ENCODE measurements around the gene SLC35B2.

The SLC35B2 gene

DNA sequence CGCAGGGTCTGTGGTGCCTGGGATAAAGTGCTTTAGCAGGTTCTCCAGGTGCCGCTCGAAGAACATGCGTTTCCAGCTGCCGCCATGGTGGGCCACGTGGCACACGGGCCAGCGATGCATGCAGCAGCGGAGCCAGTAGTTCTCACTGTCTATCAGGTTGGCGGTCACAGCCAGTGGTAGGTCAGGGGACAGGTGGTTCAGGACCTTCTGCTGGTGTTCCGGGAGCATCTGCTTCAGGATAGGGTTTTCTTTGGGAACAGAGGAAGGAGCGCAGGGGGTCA is 28.9 kb upstream of the SLC35B2 start:
- no peak for DNase-seq (ENCODE audit: low read depth in 1 of 2, low spot score in 1 of 2)

DNA sequence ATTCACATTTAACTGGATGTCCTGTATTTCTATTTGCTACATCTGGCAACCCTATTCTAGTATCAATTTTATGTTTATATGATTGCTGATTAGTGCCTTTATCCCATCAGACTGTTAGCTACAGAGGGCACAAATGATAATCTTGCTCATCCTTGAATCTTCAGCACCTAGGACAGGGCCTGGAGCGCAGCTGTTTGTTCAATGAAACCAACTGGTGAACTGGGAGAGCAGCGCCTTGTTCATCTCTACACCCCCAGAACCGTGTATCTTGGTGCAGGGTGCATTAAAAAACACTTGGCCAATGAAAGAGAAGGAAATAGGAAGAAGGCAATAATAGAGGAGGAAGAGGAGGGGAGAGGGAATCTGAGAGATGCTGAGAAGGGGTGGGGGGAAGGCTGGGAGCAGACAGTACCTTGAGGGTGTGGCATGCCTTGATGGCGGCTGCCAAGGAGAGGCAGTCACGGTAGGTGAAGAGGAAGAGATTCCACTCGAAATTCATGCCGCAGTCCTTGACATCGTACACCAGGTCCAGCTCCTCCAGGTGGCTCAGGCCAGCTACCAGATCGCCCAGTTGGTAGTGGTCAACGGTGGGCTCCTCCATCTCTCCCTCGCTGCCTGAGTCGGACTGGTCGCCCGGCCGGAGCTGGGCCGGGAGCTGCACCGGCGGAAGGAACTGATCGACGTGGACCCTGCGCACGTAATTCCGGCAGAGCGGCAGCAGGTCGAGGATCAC is 28.4 kb upstream of the SLC35B2 start:
- no peak for DNase-seq (ENCODE audit: low read depth in 1 of 2, low spot score in 1 of 2)

DNA sequence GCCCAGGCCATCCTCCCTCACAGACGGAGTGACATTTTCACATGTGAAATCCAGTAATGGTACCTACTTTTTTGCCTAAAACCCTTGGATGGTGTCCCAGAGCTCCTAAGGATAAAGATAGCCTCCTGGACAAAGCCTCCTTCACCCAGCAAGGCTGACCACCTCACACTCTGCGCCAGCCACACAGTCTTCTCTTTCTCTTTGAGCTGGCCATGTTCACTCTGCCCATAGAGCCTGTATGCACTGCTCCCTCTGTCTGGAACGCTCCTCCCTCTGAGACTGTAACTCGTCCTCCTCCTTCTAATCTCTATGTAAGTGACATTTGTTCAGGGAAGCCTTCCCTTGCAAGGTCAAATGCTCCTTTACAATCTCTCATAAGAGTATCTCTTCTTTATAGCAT is 27.5 kb upstream of the SLC35B2 start:
- no peak for DNase-seq (ENCODE audit: low read depth in 1 of 2, low spot score in 1 of 2)

DNA sequence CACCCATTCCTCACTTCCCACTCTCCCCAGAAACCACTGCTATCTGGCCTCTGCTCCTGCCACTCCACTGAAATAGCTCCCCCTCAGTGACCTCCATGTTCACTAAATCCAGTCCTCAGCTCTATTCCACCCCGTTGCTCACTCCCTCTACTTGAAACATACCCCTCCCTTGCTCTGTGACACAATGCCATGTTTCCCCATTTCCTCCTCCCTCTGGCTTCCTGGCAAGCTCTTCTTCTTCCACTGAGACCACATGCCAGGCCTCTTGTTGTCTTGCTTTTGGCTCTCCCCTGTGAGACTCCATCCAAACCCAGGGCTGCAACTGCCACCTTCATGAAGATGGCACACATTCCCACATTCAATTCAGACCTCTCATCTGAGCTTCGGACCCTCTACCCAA is 26.8 kb upstream of the SLC35B2 start:
- DNase-seq (ENCODE audit: low read depth in 1 of 2, low spot score in 1 of 2): no peak

DNA sequence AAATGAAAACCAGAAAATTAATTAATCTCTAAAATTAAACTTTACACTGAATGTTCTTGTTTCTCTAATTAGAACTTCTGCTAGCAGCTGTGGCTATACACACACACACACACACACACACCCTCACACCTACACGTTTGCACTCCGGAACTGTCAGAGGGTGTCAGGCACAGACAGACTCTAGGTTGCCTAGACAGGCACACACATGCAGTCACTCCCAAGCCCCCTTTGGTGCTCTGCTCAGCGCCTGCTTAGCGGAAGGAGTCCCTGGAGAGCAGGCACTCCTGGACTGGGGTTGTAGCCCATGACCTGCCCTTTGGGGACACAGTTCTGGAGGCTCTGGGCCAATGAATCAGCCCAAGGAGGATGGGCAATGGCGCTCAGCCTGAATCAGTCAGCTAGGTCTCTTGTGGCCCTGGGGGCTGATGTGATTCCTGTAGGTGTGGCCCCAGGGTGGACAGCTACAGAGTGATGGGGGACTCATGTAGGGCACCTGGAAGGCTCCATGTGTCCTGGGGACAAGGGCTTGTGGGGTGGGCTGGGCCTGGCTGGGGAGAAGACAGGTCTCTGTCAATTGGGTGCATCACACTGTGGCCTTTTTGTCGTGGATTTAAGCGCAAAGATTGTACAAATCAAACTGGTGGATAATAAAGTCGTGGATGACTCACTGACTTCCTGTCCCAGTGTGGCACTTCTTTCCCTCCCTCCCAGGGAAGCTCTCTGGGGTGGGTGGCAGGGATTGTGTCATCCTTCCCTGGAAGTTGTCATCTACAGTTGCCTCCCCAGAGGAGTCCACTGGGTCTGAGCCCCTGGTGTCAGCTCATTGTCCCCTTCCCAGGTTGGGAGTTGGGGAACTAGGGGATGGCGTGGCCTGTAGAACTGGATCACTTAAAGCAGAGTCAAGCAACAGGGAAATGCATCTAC is 21.7 kb upstream of the SLC35B2 start:
- no peak for DNase-seq (ENCODE audit: low read depth in 1 of 2, low spot score in 1 of 2)

DNA sequence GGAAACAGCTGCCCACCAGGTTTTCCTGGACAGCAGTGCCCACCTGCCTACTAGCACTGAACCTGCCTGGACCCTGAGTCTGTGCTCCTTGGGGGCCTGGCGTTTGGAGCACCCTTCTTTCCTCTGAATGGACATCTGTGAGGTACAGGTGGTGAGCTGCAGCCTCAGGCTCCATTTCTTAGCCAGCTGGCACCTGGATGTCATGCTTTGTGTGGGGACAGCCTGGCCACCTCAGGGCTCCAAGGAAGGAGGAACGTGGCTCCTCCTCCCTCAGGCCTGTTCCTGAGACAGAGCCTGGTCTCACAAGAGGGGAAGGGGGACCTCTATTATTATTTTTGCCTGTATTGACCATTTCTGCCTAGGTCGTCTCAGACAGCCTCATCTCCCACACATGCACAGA is 21.0 kb upstream of the SLC35B2 start:
- DNase-seq (ENCODE audit: low read depth in 1 of 2, low spot score in 1 of 2): no peak

DNA sequence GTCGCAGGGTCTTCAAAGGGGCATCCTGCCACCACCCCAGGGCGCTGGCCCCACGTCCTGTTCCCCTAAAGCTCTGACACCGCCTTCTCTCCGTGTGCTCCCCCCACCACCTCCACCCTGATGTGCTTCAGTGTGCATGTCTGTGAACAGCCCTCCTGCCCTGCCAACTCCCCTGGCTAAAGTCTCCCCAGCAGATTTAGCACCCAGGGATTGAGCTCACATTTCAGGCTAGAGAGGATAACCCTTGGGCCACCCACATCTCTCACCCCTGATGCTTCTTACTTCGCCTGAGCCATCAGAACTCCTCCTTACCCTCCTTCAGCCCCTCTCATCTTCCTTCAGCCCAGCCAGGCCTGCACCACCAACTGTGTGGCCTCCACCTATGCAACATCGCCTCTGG is 20.4 kb upstream of the SLC35B2 start:
- DNase-seq (ENCODE audit: low read depth in 1 of 2, low spot score in 1 of 2): no peak

DNA sequence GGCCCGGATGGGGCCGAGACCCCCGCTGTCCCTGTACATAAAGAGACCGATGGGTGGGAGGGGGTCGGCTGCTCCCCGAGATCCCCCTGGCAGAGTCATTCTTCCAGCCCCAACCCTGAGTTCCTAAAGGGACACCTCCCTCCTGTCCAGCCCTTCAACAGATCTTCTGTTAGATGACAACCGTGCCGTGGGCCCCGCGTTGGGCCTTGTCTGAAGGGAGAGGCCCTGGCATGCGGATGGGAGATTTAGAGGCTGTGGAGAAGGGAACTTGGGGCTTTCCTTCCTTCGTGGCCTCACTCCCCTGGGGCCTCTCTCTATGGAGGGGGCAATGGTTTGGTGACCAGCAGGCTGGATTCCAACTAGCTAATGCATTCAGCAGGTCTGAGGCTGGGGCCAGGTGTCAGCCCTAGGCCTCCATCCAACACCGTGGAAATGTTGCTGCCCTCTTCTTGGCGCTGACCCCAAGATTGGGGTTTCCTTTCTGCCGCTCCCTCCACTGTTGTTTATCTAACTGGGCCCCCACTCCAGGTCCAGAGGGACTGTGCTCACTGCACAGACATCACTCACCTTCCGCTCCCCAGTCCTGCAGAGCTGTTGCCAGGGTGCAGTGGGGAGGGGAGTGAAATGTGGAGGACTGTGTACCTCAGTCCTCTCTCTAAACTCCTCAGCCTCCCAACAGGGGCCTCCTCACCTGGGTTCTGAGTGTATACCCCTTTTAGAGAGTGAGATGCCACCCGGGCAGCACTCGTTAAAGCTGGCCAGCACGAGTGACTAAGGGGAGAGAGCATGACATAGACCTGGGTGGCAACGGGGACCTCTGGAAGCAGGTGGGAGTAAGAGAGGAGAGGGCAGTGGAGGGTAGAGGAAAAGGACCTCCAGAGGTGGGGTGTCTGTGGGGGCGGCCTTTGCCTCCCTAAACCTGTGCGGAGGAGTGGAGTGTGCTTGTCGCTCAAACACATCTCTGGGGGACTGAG is 19.6 kb upstream of the SLC35B2 start:
- no peak for DNase-seq (ENCODE audit: low read depth in 1 of 2, low spot score in 1 of 2)

DNA sequence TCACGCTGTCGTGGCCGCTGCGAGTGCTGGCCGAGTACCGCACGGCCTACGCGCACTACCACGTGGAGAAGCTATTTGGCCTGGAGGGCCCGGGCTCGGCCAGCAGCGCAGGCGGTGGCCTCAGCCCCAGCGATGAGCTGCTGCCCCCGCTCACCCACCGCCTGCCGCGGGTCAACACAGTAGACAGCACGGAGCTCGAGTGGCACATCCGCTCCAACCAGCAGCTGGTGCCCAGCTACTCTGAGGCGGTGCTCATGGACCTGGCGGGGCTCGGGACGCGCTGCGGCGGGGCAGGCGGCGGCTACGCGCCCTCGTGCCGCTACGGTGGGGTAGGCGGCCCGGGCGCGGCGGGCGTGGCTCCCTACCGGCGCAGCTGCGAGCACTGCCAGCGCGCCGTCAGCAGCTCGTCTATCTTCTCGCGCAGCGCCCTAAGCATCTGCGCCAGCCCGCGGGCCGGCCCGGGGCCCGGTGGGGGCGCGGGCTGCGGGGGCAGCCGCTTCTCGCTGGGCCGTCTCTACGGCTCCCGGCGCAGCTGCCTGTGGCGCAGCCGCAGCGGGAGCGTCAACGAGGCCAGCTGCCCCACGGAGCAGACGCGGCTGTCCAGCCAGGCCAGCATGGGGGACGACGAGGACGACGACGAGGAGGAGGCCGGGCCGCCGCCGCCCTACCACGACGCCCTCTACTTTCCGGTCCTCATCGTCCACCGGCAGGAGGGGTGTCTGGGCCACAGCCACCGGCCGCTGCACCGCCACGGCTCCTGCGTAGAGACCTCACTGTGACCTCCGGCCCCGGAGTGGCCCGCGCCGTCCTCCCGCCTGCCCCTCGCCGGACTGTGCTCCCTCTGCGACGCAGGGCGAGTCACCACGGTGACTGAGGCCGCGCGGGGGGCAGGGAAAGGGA is 18.7 kb upstream of the SLC35B2 start:
- DNase-seq (ENCODE audit: low read depth in 1 of 2, low spot score in 1 of 2): no peak

DNA sequence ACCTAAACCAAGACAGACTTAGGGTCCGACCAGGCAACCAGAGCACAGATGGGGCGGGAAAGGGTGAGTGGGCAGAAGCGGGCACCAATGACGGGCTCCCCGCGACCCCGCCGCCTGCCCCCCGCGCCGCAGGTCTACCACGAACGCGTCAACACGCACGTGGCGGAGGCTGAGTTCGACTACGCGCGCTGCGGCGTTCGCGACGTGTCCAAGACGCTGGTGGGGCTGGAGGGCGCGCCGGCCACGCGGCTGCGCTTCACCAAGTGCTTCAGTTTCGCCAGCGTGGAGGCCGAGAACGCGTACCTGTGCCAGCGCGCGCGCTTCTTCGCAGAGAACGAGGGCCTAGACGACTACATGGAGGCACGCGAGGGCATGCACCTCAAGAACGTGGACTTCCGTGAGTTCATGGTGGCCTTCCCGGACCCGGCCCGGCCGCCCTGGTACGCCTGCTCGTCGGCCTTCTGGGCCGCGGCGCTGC is 18.0 kb upstream of the SLC35B2 start:
- no peak for DNase-seq (ENCODE audit: low read depth in 1 of 2, low spot score in 1 of 2)

DNA sequence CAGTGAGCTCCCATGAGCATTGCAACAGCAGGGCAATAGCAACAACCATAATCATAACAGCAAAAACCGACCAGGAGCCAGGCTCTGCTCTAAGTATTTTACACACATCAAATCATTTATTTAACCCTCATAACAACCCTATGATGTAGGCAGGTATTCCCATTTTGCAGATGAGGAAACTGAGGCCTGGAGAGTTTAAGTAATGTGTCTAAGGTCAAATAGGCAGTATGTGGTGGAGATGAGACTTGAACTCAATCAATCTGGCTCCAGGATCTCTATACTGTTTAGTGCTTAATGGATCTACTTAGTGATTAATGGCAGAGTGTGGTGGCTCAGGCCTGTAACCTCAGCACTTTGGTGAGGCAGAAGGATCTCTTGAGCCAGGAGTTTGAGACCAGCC is 16.3 kb upstream of the SLC35B2 start:
- DNase-seq (ENCODE audit: low read depth in 1 of 2, low spot score in 1 of 2): no peak

DNA sequence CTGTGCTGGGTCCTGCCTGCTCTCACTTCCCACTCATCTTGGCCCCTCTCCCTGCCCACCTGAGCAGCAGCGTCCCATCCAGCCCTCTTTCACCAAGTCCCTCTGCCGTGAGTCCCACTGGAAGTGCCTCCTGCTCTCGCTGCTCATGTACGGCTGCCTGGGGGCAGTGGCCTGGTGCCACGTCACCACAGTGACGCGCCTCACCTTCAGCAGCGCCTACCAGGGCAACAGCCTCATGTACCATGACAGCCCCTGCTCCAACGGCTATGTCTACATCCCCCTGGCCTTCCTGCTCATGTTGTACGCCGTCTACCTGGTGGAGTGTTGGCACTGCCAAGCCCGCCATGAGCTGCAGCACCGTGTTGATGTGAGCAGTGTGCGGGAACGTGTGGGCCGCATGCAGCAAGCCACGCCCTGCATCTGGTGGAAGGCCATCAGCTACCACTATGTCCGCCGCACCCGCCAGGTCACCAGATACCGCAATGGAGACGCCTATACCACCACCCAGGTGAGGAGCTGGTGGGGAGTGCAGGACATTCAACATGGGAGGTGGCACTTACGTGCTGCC is 15.8 kb upstream of the SLC35B2 start:
- DNase-seq (ENCODE audit: low read depth in 1 of 2, low spot score in 1 of 2): no peak

DNA sequence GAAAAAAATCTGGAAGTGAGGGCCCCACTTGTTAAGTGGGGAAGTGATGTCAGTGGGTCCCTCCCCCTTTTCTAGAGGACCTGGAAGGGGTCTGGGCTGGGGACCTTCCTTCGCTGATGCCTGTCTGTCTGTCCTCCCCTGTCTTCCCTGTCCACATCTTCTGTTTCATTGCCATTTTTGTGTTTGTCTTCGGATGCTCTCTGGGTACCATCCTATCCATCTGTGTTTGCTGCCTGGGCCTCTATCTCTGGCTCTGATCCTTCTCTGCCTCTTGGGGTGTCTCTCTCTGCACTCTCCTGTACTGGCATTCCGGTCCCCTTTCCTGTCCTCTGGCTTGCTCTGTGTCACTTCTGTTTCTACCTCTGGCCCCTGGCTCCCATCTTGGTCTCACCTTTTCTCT is 15.2 kb upstream of the SLC35B2 start:
- DNase-seq (ENCODE audit: low read depth in 1 of 2, low spot score in 1 of 2): no peak

DNA sequence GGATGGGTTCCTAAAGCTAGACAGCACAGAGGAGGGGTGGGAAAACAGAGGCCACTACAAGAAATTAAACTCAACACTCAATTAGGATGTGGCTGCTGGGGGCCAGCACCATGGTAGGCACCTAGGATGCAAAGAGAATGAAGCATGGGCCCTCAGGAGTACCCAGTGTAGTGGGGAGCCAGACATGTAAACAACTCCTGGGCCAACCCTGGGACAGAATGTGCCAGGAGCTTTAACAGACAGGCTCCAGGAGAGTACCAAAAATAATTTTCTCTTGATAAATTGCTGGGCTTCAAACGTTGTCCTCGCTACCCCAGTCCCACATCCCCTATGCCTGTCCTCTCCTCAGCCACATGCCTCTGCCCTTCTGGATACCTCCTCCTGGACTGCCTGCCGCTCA is 14.6 kb upstream of the SLC35B2 start:
- DNase-seq (ENCODE audit: low read depth in 1 of 2, low spot score in 1 of 2): no peak

DNA sequence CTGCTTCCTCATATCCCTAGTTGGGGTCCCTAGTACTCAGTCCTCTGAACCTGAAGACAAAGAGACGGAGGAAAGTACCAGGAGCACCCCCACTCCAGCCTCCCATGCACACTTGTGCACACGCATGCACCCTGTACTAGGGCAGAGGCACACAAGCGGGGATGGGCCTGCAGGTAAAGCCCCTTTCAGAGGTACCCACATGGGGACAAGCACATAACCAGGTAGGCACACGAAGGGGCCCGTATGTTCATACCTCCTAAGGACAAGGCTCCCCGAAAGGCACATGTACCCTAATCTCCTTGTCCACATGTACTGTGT is 14.0 kb upstream of the SLC35B2 start:
- DNase-seq (ENCODE audit: low read depth in 1 of 2, low spot score in 1 of 2): no peak

DNA sequence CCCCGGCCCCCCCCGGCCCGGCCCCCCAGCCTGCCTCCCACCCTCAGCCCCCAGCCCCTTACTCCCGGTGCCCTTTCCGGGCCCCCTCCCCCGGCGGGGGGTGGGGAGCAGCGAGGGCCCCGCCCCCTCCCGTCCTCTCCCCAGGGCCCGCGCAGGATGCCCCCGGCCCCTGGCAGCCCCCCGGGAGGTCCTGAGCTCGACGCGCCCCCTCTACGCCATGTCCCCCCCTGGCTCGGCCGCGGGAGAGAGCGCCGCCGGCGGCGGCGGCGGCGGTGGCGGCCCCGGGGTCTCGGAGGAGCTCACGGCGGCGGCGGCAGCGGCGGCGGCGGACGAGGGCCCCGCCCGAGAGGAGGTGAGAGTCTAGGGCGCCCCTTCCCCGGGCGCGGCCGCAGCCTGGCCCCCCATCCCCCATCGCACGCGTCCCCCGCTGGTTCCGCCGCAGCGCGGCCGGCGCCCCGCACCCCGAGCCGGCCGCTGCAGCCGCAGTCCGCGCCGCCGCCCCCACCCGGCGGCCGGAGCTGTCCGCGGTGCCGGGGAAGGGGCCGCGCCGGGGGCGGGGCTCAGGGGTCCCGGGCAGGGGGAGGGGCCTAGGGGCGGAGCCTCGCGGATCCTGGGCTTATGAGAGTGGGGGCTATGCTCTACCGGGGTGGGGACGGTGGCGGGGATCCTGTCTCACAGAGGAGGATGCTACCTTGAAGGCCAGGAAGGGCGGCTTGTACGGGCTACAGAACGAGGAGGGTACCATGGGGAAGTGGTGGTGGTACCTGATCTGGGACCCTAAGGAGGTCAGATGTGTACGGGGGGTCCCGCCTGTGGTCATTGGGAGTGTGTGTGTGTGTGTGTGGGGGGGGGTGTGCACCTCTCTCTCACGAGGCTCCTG is 13.4 kb upstream of the SLC35B2 start:
- no peak for DNase-seq (ENCODE audit: low read depth in 1 of 2, low spot score in 1 of 2)

DNA sequence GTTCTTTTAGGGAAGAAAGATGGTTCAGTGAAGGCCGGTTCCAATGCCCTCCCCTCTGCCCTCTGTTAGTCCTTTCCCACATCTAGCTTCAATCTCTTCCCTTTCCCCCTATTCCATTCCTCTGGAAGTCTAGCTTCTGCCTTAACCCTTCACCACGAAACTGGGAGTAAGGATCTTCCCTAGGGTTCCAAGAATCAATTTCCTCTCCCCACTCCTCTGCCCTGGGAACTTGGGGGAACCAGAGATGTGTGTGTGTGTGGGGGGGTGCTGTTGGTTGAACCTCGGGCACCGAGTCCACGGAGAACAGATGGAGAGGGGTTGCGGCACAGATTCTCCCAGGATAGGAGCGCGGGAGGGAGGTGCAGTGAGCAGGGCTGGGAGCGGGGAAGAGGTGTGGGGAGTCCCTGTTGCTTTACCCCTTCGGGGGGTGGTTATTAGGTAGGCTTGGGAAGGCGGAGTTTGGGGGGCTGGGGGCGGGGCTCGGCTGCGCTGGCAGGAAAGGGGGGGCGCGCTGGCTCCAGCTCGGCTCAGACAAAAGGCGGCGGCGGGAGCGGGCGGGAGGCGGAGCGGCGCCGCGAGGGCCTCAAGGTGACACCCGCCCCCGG is 12.7 kb upstream of the SLC35B2 start, which contains the start of gene TMEM151B:
Gene TMEM151B, plus strand, starts transcription at position 530 of the 605 bp plus-strand sequence. CDS start 293 bp downstream, outside the sequence.
- no peak for DNase-seq (ENCODE audit: low read depth in 1 of 2, low spot score in 1 of 2)

DNA sequence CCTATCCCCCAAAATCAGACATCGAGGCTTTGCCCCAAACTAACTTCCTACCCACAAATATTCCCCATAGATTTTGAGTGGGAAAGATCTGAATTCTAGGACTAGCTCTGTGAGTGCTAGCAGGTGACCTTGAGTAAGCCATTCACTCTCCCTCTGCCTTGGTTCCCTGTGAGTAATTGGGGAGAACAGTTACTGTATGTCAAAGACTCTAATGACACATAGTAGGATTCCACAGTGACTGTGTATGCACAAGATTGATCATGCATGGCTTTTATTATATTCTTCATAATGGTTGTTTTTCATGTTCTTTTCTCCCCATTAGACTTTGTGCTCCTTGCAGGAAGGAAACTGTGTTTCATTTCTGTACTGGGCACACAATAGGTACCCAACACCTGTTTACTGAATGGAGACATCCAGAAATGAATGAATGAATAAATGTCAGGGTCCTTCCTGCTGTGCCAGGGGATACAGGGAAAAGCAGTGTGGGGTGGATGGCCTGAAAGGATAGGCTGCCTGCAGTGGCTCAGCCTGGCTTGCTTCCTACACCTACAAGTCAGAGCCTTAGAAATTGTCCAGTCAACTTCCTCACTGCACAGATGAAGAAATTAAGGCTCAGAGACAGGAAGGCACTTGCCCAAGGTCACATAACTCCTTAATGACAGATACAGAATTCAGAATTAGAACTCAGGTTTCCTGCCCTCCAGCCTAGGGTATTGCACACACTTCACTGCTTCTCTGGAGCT is 12.0 kb upstream of the SLC35B2 start:
- DNase-seq (ENCODE audit: low read depth in 1 of 2, low spot score in 1 of 2): no peak
